Stimulated activated naive CD4-positive, alpha-beta T cell (primary cell): ENCODE measurements around the gene MBTPS1.
A peak's percentile ranks its signal among the peaks of the same experiment; 100 is the strongest.

Experiments used
- DNase-seq, 6 experiments: peaks; one replicate each; lab custom pipeline; 2025; lab: John Stamatoyannopoulos, UW

The MBTPS1 gene

GRCh38 chr16:84074721-84075120, 42.0 kb downstream of the MBTPS1 start:
- no peak for DNase-seq

GRCh38 chr16:84072014-84072413, 44.7 kb downstream of the MBTPS1 start:
- no peak for DNase-seq

GRCh38 chr16:84071121-84071520, 45.6 kb downstream of the MBTPS1 start:
- no peak for DNase-seq

GRCh38 chr16:84069540-84069939, 47.2 kb downstream of the MBTPS1 start:
- no peak for DNase-seq

GRCh38 chr16:84068783-84069462, 47.8 kb downstream of the MBTPS1 start:
- no peak for DNase-seq

- no peak for DNase-seq
Observed at GRCh38 chr16:84068041-84068440, 48.7 kb downstream of the MBTPS1 start.

- DNase-seq: no peak
Observed at GRCh38 chr16:84067640-84068039, 49.1 kb downstream of the MBTPS1 start.

- DNase-seq: peak in 2 of 6 experiments; percentile 3 to 18
Observed at GRCh38 chr16:84065536-84066132, 51.1 kb downstream of the MBTPS1 start.

GRCh38 chr16:84063980-84064379, 52.8 kb downstream of the MBTPS1 start:
- no peak for DNase-seq

- peak; percentile 20 to 54 (median 44) for DNase-seq
Observed at GRCh38 chr16:84062734-84063640, 53.8 kb downstream of the MBTPS1 start.

- no peak for DNase-seq
Observed at GRCh38 chr16:84061236-84061819, 55.4 kb downstream of the MBTPS1 start.

GRCh38 chr16:84059946-84060901, 56.5 kb downstream of the MBTPS1 start:
- no peak for DNase-seq

- DNase-seq: no peak
Observed at GRCh38 chr16:84059111-84059510, 57.6 kb downstream of the MBTPS1 start.

- no peak for DNase-seq
Observed at GRCh38 chr16:84058664-84059063, 58.1 kb downstream of the MBTPS1 start.

GRCh38 chr16:84058211-84058610, 58.5 kb downstream of the MBTPS1 start:
- no peak for DNase-seq

GRCh38 chr16:84056933-84057332, 59.8 kb downstream of the MBTPS1 start:
- DNase-seq: no peak

- DNase-seq: no peak
Observed at GRCh38 chr16:84055801-84056634, 60.7 kb downstream of the MBTPS1 start.

- no peak for DNase-seq
Observed at GRCh38 chr16:84055366-84055765, 61.4 kb downstream of the MBTPS1 start.

- DNase-seq: no peak
Observed at GRCh38 chr16:84054916-84055315, 61.8 kb downstream of the MBTPS1 start.

- no peak for DNase-seq
Observed at GRCh38 chr16:84054271-84054670, 62.5 kb downstream of the MBTPS1 start.
